HepG2 (cell line): ENCODE results near the gene VPS52. TPM values are rescaled to one million over a fixed set of nuclear protein-coding genes. Genes with fewer than 3 reads are reported as not detected.

Experiments
- ATF5 ChIP-seq: sonication (generic); formaldehyde crosslinking; IDR thresholded peaks from 2 replicates; pipeline ENCODE4 v1.4.0; 2020; ENCODE audit warnings: mild to moderate bottlenecking, low read depth, missing genetic modification reagents
- CBX5 ChIP-seq: sonication (generic); formaldehyde crosslinking; IDR thresholded peaks from 2 replicates; pipeline ENCODE4 v1.4.0; 2020; ENCODE audit warnings: missing genetic modification reagents, borderline replicate concordance
- PAWR ChIP-seq: sonication (generic); formaldehyde crosslinking; IDR thresholded peaks from 2 replicates; pipeline ENCODE4 v1.4.0; 2020; ENCODE audit warnings: missing genetic modification reagents, mild to moderate bottlenecking, borderline replicate concordance
- PHB2 ChIP-seq: fragments of 450-650 bp; IDR thresholded peaks from 2 replicates; pipeline ENCODE4 v1.6.1; 2018; ENCODE audit not compliant: partially characterized antibody
- PRDM15 ChIP-seq: sonication (generic); formaldehyde crosslinking; IDR thresholded peaks from 2 replicates; pipeline ENCODE4 v1.4.0; 2020; ENCODE audit warnings: missing genetic modification reagents
- PRDM4 ChIP-seq: sonication (generic); formaldehyde crosslinking; IDR thresholded peaks from 2 replicates; pipeline ENCODE4 v1.9.0; 2021; ENCODE audit warnings: missing genetic modification reagents, borderline replicate concordance
- RAD21 ChIP-seq: fragments of 450-650 bp; formaldehyde crosslinking; IDR thresholded peaks from 2 replicates; pipeline ENCODE4 v1.5.0; 2020; ENCODE audit warnings: mild to moderate bottlenecking
- TOE1 ChIP-seq: sonication (generic); formaldehyde crosslinking; IDR thresholded peaks from 2 replicates; pipeline ENCODE4 v1.4.0; 2020; ENCODE audit warnings: mild to moderate bottlenecking, missing genetic modification reagents
- ZKSCAN1 ChIP-seq: fragments of 150-350 bp; IDR thresholded peaks from 2 replicates; pipeline ENCODE4 v1.6.1; 2014; ENCODE audit warnings: low read length
- ZNF296 ChIP-seq: sonication (generic); formaldehyde crosslinking; conservative IDR thresholded peaks from 2 replicates; pipeline ENCODE4 v1.5.0; 2020; ENCODE audit warnings: mild to moderate bottlenecking, missing genetic modification reagents
- ZNF570 ChIP-seq: sonication (generic); formaldehyde crosslinking; IDR thresholded peaks from 2 replicates; pipeline ENCODE4 v1.4.0; 2020; ENCODE audit warnings: mild to moderate bottlenecking, missing genetic modification reagents, borderline replicate concordance
- ZNF740 ChIP-seq: sonication (generic); formaldehyde crosslinking; IDR thresholded peaks from 2 replicates; pipeline ENCODE4 v1.4.0; 2020; ENCODE audit warnings: missing genetic modification reagents
- ZNF792 ChIP-seq: IDR thresholded peaks from 2 replicates; pipeline ENCODE4 v1.6.1; 2016
- ZSCAN20 ChIP-seq: sonication (generic); formaldehyde crosslinking; IDR thresholded peaks from 2 replicates; pipeline ENCODE4 v1.4.0; 2020; ENCODE audit warnings: missing genetic modification reagents, mild to moderate bottlenecking, borderline replicate concordance
- polyA plus RNA-seq, 8 experiments: library from polyadenylated mRNA; depleted of rRNA in 3 of 8; stranded (reverse) in 7 of 8; unstranded in 1 of 8; fragments of >200 nt; fragmentation: Illumina TruSeq in 4 of 8; extraction: Trizol in 4 of 8; gene quantifications; 2 replicates each; pipeline versions ENCODE4 v1.2.1 to v1.2.3, GENCODE V29; 2011 to 2016; ENCODE audit warnings: low read depth in 4 of 8, missing spikeins in 1 of 8, mixed read lengths in 1 of 8; ENCODE audit not compliant: insufficient read depth in 1 of 8
- total RNA-seq, 5 experiments: library from RNA; depleted of rRNA; stranded (reverse); fragments of >200 nt; fragmentation: Illumina TruSeq; extraction: Trizol; gene quantifications; 2 replicates each; pipeline ENCODE4 v1.2.3, GENCODE V29; 2016; ENCODE audit warnings: low read depth in 1 of 5
- TF ChIP-seq, protein P1 (sequence below): sonication (generic); formaldehyde crosslinking; IDR thresholded peaks from 2 replicates; pipeline ENCODE4 v1.4.0; 2020; ENCODE audit warnings: missing genetic modification reagents
- TF ChIP-seq, protein P2 (sequence below): sonication (generic); formaldehyde crosslinking; IDR thresholded peaks from 2 replicates; pipeline ENCODE4 v1.4.0; 2020; ENCODE audit warnings: mild to moderate bottlenecking, missing genetic modification reagents

The VPS52 gene
- total and polyA plus RNA-seq, 2 of the 13 experiments (the other 11 are each of a cell fraction or from before 2014, with no cell fraction given), result 48.9 to 85.5 TPM

GRCh38 chr6:33298773-33299236 lies 27.1 kb upstream of the VPS52 start, which contains the start of gene RGL2 (continued):
- TF ChIP-seq ZNF740 (0 out of 2 replicates have a peak, but pooled peaks have one; percentile 42), PRDM15 (CRISPR knock-in tag) (no peak), ZNF570 (CRISPR knock-in tag) (no peak), CBX5 (CRISPR knock-in tag) (no peak), ZNF296 (CRISPR knock-in tag) (no peak), ZKSCAN1 (no peak), TOE1 (CRISPR knock-in tag) (no peak), ATF5 (CRISPR knock-in tag) (no peak), PAWR (CRISPR knock-in tag) (no peak), RAD21 (CRISPR knock-in tag) (no peak), PRDM4 (CRISPR knock-in tag) (no peak), ZNF792 (CRISPR knock-in tag) (no peak), PHB2 (no peak), ZSCAN20 (CRISPR knock-in tag) (no peak)
- TF ChIP-seq, protein P1, sequence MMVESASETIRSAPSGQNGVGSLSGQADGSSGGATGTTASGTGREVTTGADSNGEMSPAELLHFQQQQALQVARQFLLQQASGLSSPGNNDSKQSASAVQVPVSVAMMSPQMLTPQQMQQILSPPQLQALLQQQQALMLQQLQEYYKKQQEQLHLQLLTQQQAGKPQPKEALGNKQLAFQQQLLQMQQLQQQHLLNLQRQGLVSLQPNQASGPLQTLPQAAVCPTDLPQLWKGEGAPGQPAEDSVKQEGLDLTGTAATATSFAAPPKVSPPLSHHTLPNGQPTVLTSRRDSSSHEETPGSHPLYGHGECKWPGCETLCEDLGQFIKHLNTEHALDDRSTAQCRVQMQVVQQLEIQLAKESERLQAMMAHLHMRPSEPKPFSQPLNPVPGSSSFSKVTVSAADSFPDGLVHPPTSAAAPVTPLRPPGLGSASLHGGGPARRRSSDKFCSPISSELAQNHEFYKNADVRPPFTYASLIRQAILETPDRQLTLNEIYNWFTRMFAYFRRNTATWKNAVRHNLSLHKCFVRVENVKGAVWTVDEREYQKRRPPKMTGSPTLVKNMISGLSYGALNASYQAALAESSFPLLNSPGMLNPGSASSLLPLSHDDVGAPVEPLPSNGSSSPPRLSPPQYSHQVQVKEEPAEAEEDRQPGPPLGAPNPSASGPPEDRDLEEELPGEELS (CRISPR knock-in tag), result peak; percentile 6; the same call in 1 of the 2 replicates
- TF ChIP-seq, protein P2, sequence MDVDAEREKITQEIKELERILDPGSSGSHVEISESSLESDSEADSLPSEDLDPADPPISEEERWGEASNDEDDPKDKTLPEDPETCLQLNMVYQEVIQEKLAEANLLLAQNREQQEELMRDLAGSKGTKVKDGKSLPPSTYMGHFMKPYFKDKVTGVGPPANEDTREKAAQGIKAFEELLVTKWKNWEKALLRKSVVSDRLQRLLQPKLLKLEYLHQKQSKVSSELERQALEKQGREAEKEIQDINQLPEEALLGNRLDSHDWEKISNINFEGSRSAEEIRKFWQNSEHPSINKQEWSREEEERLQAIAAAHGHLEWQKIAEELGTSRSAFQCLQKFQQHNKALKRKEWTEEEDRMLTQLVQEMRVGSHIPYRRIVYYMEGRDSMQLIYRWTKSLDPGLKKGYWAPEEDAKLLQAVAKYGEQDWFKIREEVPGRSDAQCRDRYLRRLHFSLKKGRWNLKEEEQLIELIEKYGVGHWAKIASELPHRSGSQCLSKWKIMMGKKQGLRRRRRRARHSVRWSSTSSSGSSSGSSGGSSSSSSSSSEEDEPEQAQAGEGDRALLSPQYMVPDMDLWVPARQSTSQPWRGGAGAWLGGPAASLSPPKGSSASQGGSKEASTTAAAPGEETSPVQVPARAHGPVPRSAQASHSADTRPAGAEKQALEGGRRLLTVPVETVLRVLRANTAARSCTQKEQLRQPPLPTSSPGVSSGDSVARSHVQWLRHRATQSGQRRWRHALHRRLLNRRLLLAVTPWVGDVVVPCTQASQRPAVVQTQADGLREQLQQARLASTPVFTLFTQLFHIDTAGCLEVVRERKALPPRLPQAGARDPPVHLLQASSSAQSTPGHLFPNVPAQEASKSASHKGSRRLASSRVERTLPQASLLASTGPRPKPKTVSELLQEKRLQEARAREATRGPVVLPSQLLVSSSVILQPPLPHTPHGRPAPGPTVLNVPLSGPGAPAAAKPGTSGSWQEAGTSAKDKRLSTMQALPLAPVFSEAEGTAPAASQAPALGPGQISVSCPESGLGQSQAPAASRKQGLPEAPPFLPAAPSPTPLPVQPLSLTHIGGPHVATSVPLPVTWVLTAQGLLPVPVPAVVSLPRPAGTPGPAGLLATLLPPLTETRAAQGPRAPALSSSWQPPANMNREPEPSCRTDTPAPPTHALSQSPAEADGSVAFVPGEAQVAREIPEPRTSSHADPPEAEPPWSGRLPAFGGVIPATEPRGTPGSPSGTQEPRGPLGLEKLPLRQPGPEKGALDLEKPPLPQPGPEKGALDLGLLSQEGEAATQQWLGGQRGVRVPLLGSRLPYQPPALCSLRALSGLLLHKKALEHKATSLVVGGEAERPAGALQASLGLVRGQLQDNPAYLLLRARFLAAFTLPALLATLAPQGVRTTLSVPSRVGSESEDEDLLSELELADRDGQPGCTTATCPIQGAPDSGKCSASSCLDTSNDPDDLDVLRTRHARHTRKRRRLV (CRISPR knock-in tag), result no peak
